Liver (tissue), 3 donors: ENCODE measurements around the gene ZC3H13.

ENCODE experiments used
- ATF3 ChIP-seq: IDR thresholded peaks from 2 replicates; pipeline ENCODE4 v1.6.1; 2016; ENCODE audit warnings: antibody characterized with exemption
- EGR1 ChIP-seq, 2 donors: IDR thresholded peaks; 2 replicates each; pipeline ENCODE4 v1.6.1; 2016 to 2018; ENCODE audit warnings: antibody characterized with exemption in 2 of 2, low read depth in 2 of 2
- JUND ChIP-seq, 2 donors: IDR thresholded peaks; 2 replicates each; pipeline ENCODE4 v1.6.1; 2016; ENCODE audit warnings: antibody characterized with exemption in 2 of 2
- MAX ChIP-seq: IDR thresholded peaks from 2 replicates; pipeline ENCODE4 v1.6.1; 2016; ENCODE audit warnings: antibody characterized with exemption
- RAD21 ChIP-seq, 2 donors: IDR thresholded peaks; 2 replicates each; pipeline ENCODE4 v1.6.1; 2016; ENCODE audit warnings: antibody characterized with exemption in 2 of 2, mild to moderate bottlenecking in 2 of 2
- REST ChIP-seq: IDR thresholded peaks from 2 replicates; pipeline ENCODE4 v1.6.1; 2016; ENCODE audit warnings: antibody characterized with exemption, mild to moderate bottlenecking
- RXRA ChIP-seq, 2 donors: IDR thresholded peaks; 2 replicates each; pipeline ENCODE4 v1.6.1; 2017 to 2018; ENCODE audit warnings: antibody characterized with exemption in 2 of 2, mild to moderate bottlenecking in 1 of 2
- SP1 ChIP-seq: IDR thresholded peaks from 2 replicates; pipeline ENCODE4 v1.6.1; 2018; ENCODE audit warnings: antibody characterized with exemption, mild to moderate bottlenecking
- TAF1 ChIP-seq: conservative IDR thresholded peaks from 2 replicates; pipeline ENCODE4 v1.6.1; 2016; ENCODE audit warnings: antibody characterized with exemption, mild to moderate bottlenecking
- TF ChIP-seq, protein P1 (sequence below): fragments of 150-350 bp; IDR thresholded peaks from 2 replicates; pipeline ENCODE4 v1.5.1; 2017; ENCODE audit warnings: improper control_type of control experiment, low read depth, low read length; ENCODE audit not compliant: missing input control
- TF ChIP-seq, protein P2 (sequence below): IDR thresholded peaks from 2 replicates; pipeline ENCODE4 v1.6.1; 2016; ENCODE audit warnings: antibody characterized with exemption
- donor health status: healthy.
- donor health status: healthy.

DNA sequence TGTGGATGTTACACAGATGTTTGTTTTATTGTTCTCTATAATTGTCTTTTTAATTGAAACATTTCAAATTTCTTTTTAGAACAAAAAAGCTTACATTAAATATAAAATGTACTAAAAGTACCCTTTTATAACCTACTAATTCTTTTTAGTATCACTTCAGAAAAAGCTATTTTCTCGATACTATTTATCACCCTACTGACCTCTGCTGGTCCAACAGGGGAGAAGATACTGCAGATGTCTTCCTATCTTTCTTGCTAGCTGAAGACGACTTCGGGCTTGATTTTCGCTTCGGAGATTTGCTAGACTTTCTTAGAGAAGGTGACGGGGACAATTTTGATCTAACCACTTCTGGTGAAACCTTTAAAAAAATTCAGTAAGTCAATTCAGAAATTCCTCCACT is 42.4 kb downstream of the ZC3H13 start:
- TF ChIP-seq SP1 (no peak), MAX (no peak), RXRA (IDR thresholded peaks at IDR 0.05) (no peak), EGR1 (IDR thresholded peaks at IDR 0.05; ENCODE audit: low read depth in 2 of 2) (no peak), REST (no peak), JUND (IDR thresholded peaks at IDR 0.05) (no peak), RAD21 (IDR thresholded peaks at IDR 0.05) (no peak), TAF1 (no peak), ATF3 (no peak)
- TF ChIP-seq, protein P1, sequence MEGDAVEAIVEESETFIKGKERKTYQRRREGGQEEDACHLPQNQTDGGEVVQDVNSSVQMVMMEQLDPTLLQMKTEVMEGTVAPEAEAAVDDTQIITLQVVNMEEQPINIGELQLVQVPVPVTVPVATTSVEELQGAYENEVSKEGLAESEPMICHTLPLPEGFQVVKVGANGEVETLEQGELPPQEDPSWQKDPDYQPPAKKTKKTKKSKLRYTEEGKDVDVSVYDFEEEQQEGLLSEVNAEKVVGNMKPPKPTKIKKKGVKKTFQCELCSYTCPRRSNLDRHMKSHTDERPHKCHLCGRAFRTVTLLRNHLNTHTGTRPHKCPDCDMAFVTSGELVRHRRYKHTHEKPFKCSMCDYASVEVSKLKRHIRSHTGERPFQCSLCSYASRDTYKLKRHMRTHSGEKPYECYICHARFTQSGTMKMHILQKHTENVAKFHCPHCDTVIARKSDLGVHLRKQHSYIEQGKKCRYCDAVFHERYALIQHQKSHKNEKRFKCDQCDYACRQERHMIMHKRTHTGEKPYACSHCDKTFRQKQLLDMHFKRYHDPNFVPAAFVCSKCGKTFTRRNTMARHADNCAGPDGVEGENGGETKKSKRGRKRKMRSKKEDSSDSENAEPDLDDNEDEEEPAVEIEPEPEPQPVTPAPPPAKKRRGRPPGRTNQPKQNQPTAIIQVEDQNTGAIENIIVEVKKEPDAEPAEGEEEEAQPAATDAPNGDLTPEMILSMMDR, result no peak
- TF ChIP-seq, protein P2, sequence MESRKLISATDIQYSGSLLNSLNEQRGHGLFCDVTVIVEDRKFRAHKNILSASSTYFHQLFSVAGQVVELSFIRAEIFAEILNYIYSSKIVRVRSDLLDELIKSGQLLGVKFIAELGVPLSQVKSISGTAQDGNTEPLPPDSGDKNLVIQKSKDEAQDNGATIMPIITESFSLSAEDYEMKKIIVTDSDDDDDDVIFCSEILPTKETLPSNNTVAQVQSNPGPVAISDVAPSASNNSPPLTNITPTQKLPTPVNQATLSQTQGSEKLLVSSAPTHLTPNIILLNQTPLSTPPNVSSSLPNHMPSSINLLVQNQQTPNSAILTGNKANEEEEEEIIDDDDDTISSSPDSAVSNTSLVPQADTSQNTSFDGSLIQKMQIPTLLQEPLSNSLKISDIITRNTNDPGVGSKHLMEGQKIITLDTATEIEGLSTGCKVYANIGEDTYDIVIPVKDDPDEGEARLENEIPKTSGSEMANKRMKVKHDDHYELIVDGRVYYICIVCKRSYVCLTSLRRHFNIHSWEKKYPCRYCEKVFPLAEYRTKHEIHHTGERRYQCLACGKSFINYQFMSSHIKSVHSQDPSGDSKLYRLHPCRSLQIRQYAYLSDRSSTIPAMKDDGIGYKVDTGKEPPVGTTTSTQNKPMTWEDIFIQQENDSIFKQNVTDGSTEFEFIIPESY, result no peak
